ENCODE measurements around the gene SRCAP. TPM values are rescaled to one million over a fixed set of nuclear protein-coding genes. Genes with fewer than 3 reads are reported as not detected.

The SRCAP gene
- polyA plus RNA-seq, 1 donor (not counting 4 experiments of a cell fraction or from before 2014, with no cell fraction given), result 1.4 TPM

GRCh38 chr16:30663820-30664219 lies 35.2 kb upstream of the SRCAP start:
- Histone ChIP-seq H3K4me2 (ENCODE audit: control insufficient read depth, extremely low read depth, insufficient read depth, low read depth, low read length) (no peak overlapping the region), H3K27ac (ENCODE audit: control insufficient read depth, insufficient read depth, low read length) (no peak overlapping the region), H3K9me1 (ENCODE audit: control insufficient read depth, extremely low read depth, insufficient read depth, low read length) (no peaks in the 10 kb centered on the region), H3K4me3 (ENCODE audit: control insufficient read depth in 2 of 3, extremely low read depth in 1 of 3, insufficient read depth in 2 of 3, low read depth in 1 of 3, low read length in 3 of 3) (no peak overlapping the region), H4K20me1 (ENCODE audit: control insufficient read depth, extremely low read depth, insufficient read depth, low read length) (no peaks in the 10 kb centered on the region), H2AFZ (ENCODE audit: control insufficient read depth, low read length) (no peak overlapping the region), H3K9me3 (ENCODE audit: control insufficient read depth, low read depth, low read length) (no peaks in the 10 kb centered on the region), H3K36me3 (ENCODE audit: control insufficient read depth in 2 of 2, extremely low read depth in 1 of 2, insufficient read depth in 2 of 2, low read length in 2 of 2) (peaks cover 50 to 53% of the 10 kb centered on the region in 2 experiments), H3K4me1 (ENCODE audit: control insufficient read depth, extremely low read depth, insufficient read depth, low read length) (peaks cover 14% of the 10 kb centered on the region), H3K79me2 (ENCODE audit: control insufficient read depth, insufficient read depth, low read length) (peaks cover 50% of the 10 kb centered on the region), H3K9ac (ENCODE audit: control insufficient read depth, extremely low read depth, insufficient read depth, low read length) (no peak overlapping the region), H3K27me3 (ENCODE audit: control insufficient read depth, extremely low read depth, insufficient read depth, low read length) (no peaks in the 10 kb centered on the region)
- dilution Hi-C loops (cut with MboI; ENCODE audit: extremely low pct_ligation_motif_present, low sequenced_read_pairs), result no loop called here
- TF ChIP-seq EZH2 (IDR thresholded peaks at IDR 0.05; ENCODE audit: low read length), result no peak
- TF ChIP-seq CTCF (optimal IDR thresholded peaks at IDR 0.05 in 1 of 3, IDR thresholded peaks at IDR 0.05 in 1 of 3, conservative IDR thresholded peaks at IDR 0.05 in 1 of 3; ENCODE audit: extremely low read depth in 1 of 3, insufficient read depth in 2 of 3, low read length in 3 of 3), result no peak
- FAIRE-seq, result no peak
- DNase-seq (ENCODE audit: low read depth, low spot score), result no peak

GRCh38 chr16:30664616-30665109 lies 34.3 kb upstream of the SRCAP start:
- DNase-seq (ENCODE audit: low read depth, low spot score) (no peak), FAIRE-seq (no peak)
- no peaks in the 10 kb centered on the region for H4K20me1 ChIP-seq (ENCODE audit: control insufficient read depth, extremely low read depth, insufficient read depth, low read length)
- H3K4me3 ChIP-seq (ENCODE audit: control insufficient read depth in 2 of 3, extremely low read depth in 1 of 3, insufficient read depth in 2 of 3, low read depth in 1 of 3, low read length in 3 of 3), result no peak overlapping the region
- H3K4me2 ChIP-seq (ENCODE audit: control insufficient read depth, extremely low read depth, insufficient read depth, low read depth, low read length), result no peak overlapping the region
- no peak overlapping the region for H3K9ac ChIP-seq (ENCODE audit: control insufficient read depth, extremely low read depth, insufficient read depth, low read length)
- peaks cover 49% of the 10 kb centered on the region for H3K79me2 ChIP-seq (ENCODE audit: control insufficient read depth, insufficient read depth, low read length)
- no peak overlapping the region for H3K27ac ChIP-seq (ENCODE audit: control insufficient read depth, insufficient read depth, low read length)
- H3K36me3 ChIP-seq (ENCODE audit: control insufficient read depth in 2 of 2, extremely low read depth in 1 of 2, insufficient read depth in 2 of 2, low read length in 2 of 2), result peaks cover 50 to 55% of the 10 kb centered on the region in 2 experiments
- H3K9me3 ChIP-seq (ENCODE audit: control insufficient read depth, low read depth, low read length), result no peaks in the 10 kb centered on the region
- TF ChIP-seq CTCF (optimal IDR thresholded peaks at IDR 0.05 in 1 of 3, IDR thresholded peaks at IDR 0.05 in 1 of 3, conservative IDR thresholded peaks at IDR 0.05 in 1 of 3; ENCODE audit: extremely low read depth in 1 of 3, insufficient read depth in 2 of 3, low read length in 3 of 3), result no peak
- no peak for TF ChIP-seq EZH2 (IDR thresholded peaks at IDR 0.05; ENCODE audit: low read length)
- H3K27me3 ChIP-seq (ENCODE audit: control insufficient read depth, extremely low read depth, insufficient read depth, low read length), result no peaks in the 10 kb centered on the region
- dilution Hi-C loops (cut with MboI; ENCODE audit: extremely low pct_ligation_motif_present, low sequenced_read_pairs), result no loop called here
- H3K4me1 ChIP-seq (ENCODE audit: control insufficient read depth, extremely low read depth, insufficient read depth, low read length), result peaks cover 14% of the 10 kb centered on the region
- no peak overlapping the region for H2AFZ ChIP-seq (ENCODE audit: control insufficient read depth, low read length)
- no peaks in the 10 kb centered on the region for H3K9me1 ChIP-seq (ENCODE audit: control insufficient read depth, extremely low read depth, insufficient read depth, low read length)

Data from keratinocyte (primary cell).